Measurements from ENCODE around the gene ARSI.

ARSI gene

DNA sequence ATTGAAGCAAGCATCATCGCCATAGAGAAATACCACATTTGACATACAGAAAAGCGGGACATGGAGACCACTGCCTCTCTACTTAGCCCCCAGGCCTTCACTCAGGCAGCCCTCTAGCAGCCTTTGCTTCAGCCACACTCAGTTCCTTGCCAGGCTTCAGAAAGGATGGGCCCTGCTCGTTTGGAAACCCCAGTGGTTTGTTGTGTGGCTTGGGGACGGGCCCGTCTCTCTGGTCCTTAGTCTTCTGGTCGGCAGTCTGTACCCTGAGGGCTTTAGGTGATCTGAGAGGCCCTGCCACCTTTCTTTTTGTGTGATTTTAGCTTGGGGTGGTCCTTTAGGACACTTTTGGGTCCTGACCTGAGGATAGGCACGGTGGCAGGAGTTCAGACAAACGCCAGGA is 21.1 kb upstream of the ARSI start:
- Histone ChIP-seq H3K4me3 (ENCODE audit: low read length) (no peak overlapping the region), H3K27me3 (ENCODE audit: insufficient read depth, low read length) (no peaks in the 10 kb centered on the region), H3K27ac (ENCODE audit: low read length) (no peak overlapping the region), H3K4me1 (ENCODE audit: insufficient read depth, low read length) (peaks cover 1% of the 10 kb centered on the region), H3K9me3 (ENCODE audit: insufficient read depth, low read depth, low read length) (no peaks in the 10 kb centered on the region), H3K9ac (ENCODE audit: low read depth, low read length) (no peak overlapping the region), H3K36me3 (ENCODE audit: insufficient read depth, low read depth, low read length) (no peaks in the 10 kb centered on the region)

DNA sequence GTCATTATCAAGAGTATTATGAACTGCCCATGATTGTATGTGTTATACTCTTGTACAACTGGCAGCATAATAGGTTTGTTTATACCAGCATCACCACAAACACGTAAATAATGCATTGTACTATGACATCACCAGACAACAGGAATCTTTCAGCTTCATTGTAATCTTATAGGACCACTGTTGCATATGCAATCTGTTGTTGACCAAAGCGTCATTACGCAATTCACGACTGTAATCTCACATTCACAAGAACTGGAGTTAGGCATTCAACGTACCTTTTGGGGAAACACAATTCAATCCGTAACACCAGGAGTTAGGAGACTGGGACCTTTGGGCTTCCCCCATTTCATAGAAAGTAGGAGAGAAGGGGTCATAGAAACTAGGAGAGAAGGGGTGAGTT is 20.4 kb upstream of the ARSI start:
- no peaks in the 10 kb centered on the region for H3K9me3 ChIP-seq (ENCODE audit: insufficient read depth, low read depth, low read length)
- H3K27me3 ChIP-seq (ENCODE audit: insufficient read depth, low read length): no peaks in the 10 kb centered on the region
- no peak overlapping the region for H3K4me3 ChIP-seq (ENCODE audit: low read length)
- H3K9ac ChIP-seq (ENCODE audit: low read depth, low read length): no peak overlapping the region
- H3K36me3 ChIP-seq (ENCODE audit: insufficient read depth, low read depth, low read length): no peaks in the 10 kb centered on the region
- peaks cover 4% of the 10 kb centered on the region for H3K4me1 ChIP-seq (ENCODE audit: insufficient read depth, low read length)
- no peak overlapping the region for H3K27ac ChIP-seq (ENCODE audit: low read length)

DNA sequence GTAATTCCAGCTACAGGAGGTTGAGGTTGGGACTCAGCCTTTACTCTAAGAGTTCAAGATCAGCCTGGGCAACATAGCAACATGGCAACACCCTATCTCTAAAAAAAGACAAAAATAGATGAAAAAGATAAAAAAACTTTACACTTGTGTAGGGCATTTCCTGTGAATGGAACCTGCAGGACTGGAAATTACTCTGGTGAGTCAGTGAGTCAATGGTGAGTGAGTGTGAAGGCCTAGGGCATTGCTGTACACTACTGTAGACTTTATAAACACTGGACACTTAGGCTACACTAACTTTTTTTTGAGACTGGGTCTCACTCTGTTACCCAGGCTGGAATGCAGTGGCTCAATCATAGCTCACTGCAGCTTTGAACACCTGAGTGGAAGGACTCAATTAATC is 19.5 kb upstream of the ARSI start:
- no peak overlapping the region for H3K27ac ChIP-seq (ENCODE audit: low read length)

DNA sequence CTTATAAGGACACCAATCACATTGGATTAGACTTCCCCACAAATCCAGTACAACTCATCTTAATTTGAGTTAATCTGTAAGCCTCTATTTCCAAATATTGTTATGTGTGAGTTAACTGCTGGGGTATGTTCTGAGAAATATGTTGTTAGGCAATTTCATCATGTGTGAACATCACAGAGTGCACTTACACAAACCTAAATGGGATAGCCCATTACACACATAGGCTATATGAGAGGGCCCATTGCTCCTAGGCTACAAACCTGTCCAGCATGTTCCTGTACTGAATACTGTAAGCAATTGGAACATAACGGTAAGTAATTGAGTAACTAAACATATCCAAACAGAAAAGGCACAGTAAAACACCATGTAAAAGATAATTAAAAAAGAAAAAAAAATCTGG is 19.1 kb upstream of the ARSI start:
- no peak overlapping the region for H3K4me3 ChIP-seq (ENCODE audit: low read length)
- no peak overlapping the region for H3K9ac ChIP-seq (ENCODE audit: low read depth, low read length)
- H3K9me3 ChIP-seq (ENCODE audit: insufficient read depth, low read depth, low read length): no peaks in the 10 kb centered on the region
- peaks cover 7% of the 10 kb centered on the region for H3K4me1 ChIP-seq (ENCODE audit: insufficient read depth, low read length)
- H3K27ac ChIP-seq (ENCODE audit: low read length): no peak overlapping the region
- H3K27me3 ChIP-seq (ENCODE audit: insufficient read depth, low read length): no peaks in the 10 kb centered on the region
- H3K36me3 ChIP-seq (ENCODE audit: insufficient read depth, low read depth, low read length): no peaks in the 10 kb centered on the region

More for the DNA sequence above, 19.5 kb upstream of the ARSI start:
- no peak overlapping the region for H3K4me3 ChIP-seq (ENCODE audit: low read length)
- H3K36me3 ChIP-seq (ENCODE audit: insufficient read depth, low read depth, low read length): no peaks in the 10 kb centered on the region
- no peaks in the 10 kb centered on the region for H3K27me3 ChIP-seq (ENCODE audit: insufficient read depth, low read length)
- H3K4me1 ChIP-seq (ENCODE audit: insufficient read depth, low read length): peaks cover 7% of the 10 kb centered on the region
- H3K9ac ChIP-seq (ENCODE audit: low read depth, low read length): no peak overlapping the region
- no peaks in the 10 kb centered on the region for H3K9me3 ChIP-seq (ENCODE audit: insufficient read depth, low read depth, low read length)

DNA sequence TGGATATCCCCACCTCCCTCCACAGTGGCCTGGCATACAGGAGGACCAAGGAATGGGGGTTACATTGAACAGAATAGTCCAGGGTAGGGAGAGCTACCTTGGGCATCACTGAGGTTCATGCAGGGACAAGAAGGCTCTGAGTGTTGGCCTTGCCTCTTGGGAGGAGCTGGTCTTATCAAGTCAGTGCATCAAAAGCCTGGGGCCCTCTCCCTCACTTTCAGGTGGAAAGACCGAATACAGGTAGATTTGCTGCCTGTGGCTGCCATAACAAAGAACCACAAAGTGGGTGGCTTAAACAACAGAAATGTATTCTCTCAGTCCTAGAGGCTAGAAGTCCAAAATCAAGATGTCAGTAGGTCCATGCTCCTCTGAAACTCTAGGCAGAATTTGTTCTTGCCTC is 18.5 kb upstream of the ARSI start:
- Histone ChIP-seq H3K9me3 (ENCODE audit: insufficient read depth, low read depth, low read length) (no peaks in the 10 kb centered on the region), H3K27ac (ENCODE audit: low read length) (no peak overlapping the region), H3K9ac (ENCODE audit: low read depth, low read length) (no peak overlapping the region), H3K36me3 (ENCODE audit: insufficient read depth, low read depth, low read length) (no peaks in the 10 kb centered on the region), H3K27me3 (ENCODE audit: insufficient read depth, low read length) (no peaks in the 10 kb centered on the region), H3K4me1 (ENCODE audit: insufficient read depth, low read length) (peaks cover 7% of the 10 kb centered on the region), H3K4me3 (ENCODE audit: low read length) (no peak overlapping the region)

DNA sequence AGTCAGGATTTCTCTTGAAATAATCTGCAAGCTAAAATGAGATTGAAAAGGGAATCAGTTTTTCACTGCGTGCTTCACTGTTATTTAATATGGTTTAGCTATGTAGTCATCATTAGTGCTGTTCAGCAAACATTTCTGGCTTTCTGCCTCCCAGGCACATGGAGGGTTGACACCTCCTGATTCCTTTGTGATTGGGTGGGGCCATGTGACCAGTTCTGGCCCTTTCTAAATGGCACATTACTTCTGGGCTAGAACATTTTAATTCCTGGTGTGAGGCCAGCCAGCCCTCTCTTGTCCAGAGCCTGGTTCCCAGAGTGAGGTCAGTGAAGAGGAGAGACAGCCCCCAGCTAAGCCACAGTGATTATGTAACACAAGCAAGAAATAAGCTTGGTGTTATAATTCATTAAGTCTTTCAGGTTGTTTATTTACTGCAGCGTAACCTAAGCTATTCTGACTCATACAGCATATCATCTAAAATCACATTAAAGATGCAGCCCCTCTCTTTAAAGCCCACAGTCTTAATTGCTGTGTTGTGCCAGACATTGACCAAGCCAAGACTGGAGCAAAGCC is 17.4 kb upstream of the ARSI start:
- no peak overlapping the region for H3K27ac ChIP-seq (ENCODE audit: low read length)

DNA sequence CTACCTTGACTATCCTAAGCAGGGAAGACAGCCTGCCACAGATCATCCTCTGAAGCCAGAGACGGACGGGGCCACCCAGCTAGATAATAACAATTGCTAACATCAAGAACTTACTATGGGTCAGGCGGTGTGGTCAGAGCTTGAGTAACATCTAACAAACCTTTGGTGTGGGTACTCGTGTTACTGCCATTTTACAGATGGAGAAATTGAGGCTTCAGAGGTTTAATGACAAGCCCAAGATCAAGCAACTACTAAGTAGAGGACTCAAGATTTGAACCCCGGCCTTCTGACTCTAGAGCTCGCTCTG is 16.7 kb upstream of the ARSI start:
- no peak overlapping the region for H3K9ac ChIP-seq (ENCODE audit: low read depth, low read length)

More for the DNA sequence above, 17.4 kb upstream of the ARSI start:
- no peaks in the 10 kb centered on the region for H3K9me3 ChIP-seq (ENCODE audit: insufficient read depth, low read depth, low read length)
- no peaks in the 10 kb centered on the region for H3K36me3 ChIP-seq (ENCODE audit: insufficient read depth, low read depth, low read length)
- H3K27me3 ChIP-seq (ENCODE audit: insufficient read depth, low read length): no peaks in the 10 kb centered on the region
- no peak overlapping the region for H3K4me3 ChIP-seq (ENCODE audit: low read length)
- H3K4me1 ChIP-seq (ENCODE audit: insufficient read depth, low read length): peaks cover 7% of the 10 kb centered on the region
- H3K9ac ChIP-seq (ENCODE audit: low read depth, low read length): no peak overlapping the region

DNA sequence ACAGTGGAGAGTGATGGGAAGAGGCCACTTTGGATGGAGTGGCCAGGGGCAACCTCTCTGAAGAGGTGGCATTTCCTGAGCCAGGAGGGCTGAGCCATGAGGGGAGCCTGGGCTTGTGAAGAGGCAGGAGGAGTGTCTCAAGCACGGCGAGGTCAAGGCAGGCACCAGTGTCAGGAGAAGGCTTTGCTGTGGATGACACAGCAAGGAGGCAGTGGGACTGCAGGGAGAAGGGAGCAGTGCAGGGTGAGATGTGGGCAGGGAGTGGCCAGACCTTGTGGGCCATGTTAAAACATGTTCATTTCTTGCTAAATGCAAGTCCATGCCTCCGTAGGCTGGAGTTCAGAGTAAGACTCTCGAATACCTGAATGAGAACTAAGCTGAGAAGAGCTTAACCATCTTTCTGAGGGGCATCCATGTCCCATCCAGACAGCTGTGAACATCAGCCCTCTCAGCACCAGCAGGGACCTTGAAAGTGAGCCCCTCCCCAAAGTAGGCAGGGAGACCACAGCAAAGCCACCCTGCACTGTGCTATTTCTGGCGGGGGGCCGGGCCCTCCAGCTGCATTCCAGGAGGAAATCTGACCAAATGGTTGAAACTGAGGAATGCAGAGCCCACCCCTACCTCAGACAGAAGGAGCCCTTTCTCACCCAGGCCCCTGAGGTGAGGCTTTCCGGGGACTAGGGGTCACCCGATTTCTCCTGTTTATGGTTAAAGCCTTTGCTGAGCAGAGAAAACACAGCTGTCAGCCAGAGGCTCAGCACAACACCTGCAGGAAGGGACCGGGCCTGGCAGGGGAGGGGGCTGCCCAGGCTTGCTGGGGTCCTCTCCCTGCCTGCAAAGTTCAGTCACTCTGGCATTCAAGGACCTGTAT is 16.1 kb upstream of the ARSI start:
- Histone ChIP-seq H3K4me3 (ENCODE audit: low read length) (no peak overlapping the region), H3K9ac (ENCODE audit: low read depth, low read length) (no peak overlapping the region), H3K9me3 (ENCODE audit: insufficient read depth, low read depth, low read length) (no peaks in the 10 kb centered on the region), H3K27ac (ENCODE audit: low read length) (no peak overlapping the region), H3K4me1 (ENCODE audit: insufficient read depth, low read length) (peaks cover 7% of the 10 kb centered on the region), H3K27me3 (ENCODE audit: insufficient read depth, low read length) (no peaks in the 10 kb centered on the region), H3K36me3 (ENCODE audit: insufficient read depth, low read depth, low read length) (no peaks in the 10 kb centered on the region)

More for the DNA sequence above, 16.7 kb upstream of the ARSI start:
- Histone ChIP-seq H3K27ac (ENCODE audit: low read length) (no peak overlapping the region), H3K9me3 (ENCODE audit: insufficient read depth, low read depth, low read length) (no peaks in the 10 kb centered on the region), H3K36me3 (ENCODE audit: insufficient read depth, low read depth, low read length) (no peaks in the 10 kb centered on the region), H3K4me3 (ENCODE audit: low read length) (no peak overlapping the region), H3K27me3 (ENCODE audit: insufficient read depth, low read length) (no peaks in the 10 kb centered on the region), H3K4me1 (ENCODE audit: insufficient read depth, low read length) (peaks cover 7% of the 10 kb centered on the region)

DNA sequence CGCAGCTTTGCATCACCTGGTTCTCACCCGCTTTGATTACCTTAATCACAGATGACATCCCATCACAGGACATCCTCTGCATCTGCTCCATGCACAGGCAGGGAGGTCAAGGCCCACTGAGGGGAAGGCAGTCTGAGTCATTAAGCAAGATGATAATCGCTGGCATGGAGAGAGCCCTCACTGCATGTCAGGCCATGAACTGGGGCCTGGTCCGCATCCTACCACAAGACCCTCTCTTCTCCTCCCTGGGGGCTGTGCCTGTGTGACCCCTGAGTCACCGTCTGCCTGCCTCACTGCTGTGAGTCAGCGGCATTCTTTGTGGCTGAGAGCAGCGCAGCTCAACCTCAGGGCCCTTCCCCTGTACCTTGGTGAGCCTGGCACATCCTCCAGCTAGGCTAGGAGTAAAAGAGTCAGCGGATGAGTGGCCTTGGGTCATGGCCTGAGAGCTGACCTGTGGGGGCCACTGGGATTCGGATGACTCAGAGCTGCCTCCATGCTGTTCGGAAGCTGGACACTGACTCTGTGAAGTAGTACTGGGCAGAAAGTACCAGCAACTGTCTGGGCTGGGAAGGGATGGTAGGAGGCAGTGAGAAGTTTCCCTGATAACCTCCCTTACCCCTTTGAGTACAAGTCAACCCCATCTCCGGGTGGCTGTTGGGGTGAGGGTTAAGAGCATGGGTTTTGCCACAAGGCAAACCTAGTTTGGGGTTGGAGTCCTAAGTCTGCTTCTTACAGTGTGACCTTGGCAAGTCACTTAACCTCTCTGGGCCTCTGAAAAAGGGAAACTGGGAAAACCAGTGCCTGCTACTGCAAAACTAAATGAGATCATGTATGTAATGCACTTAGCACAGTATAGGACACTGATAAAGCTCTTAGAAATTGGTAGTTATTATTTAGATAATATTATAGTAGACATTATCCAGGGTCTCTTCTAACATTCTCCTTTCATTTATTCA is 14.6 kb upstream of the ARSI start:
- Histone ChIP-seq H3K27ac (ENCODE audit: low read length) (no peak overlapping the region), H3K36me3 (ENCODE audit: insufficient read depth, low read depth, low read length) (no peaks in the 10 kb centered on the region), H3K9ac (ENCODE audit: low read depth, low read length) (no peak overlapping the region), H3K27me3 (ENCODE audit: insufficient read depth, low read length) (no peaks in the 10 kb centered on the region), H3K9me3 (ENCODE audit: insufficient read depth, low read depth, low read length) (no peaks in the 10 kb centered on the region), H3K4me1 (ENCODE audit: insufficient read depth, low read length) (peaks cover 7% of the 10 kb centered on the region), H3K4me3 (ENCODE audit: low read length) (no peak overlapping the region)

DNA sequence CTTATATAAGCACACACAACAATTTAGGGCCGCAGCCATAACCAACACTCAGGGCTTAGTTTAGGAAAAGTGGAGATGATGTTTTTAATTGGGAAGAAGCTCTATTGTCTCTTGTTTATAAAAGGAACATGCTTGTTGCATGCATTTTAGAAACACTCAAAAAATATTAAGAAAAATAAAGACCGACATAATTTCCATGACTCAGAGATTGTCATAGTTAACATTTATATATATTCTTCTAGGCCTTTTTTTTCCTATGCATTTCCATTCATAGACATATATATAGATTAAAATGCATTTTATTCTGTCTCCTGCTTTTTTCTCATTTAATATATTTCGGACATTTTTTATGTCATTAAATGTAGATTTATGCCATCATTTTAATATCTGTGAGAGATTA is 13.6 kb upstream of the ARSI start:
- Histone ChIP-seq H3K27ac (ENCODE audit: low read length) (no peak overlapping the region), H3K27me3 (ENCODE audit: insufficient read depth, low read length) (no peaks in the 10 kb centered on the region), H3K9ac (ENCODE audit: low read depth, low read length) (no peak overlapping the region), H3K36me3 (ENCODE audit: insufficient read depth, low read depth, low read length) (no peaks in the 10 kb centered on the region), H3K9me3 (ENCODE audit: insufficient read depth, low read depth, low read length) (no peaks in the 10 kb centered on the region), H3K4me3 (ENCODE audit: low read length) (no peak overlapping the region), H3K4me1 (ENCODE audit: insufficient read depth, low read length) (peaks cover 7% of the 10 kb centered on the region)

DNA sequence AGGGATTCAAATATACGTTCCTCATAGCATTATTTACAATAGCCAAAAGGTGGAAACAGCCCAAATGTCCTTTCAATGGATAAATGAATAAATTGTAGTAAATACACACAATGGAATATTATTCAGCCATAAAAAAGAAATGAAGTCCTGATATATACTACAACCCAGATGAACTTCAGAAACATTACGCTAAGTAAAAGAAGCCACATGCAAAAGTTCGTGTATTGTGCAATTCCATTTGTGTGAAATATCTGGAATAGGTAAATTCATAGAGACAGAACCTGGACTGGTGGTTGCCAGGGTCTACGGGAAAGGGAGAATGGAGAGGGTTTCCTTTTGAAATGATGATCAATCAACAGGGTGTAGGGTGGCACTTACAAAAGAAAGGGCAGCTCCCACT is 12.5 kb upstream of the ARSI start:
- Histone ChIP-seq H3K9ac (ENCODE audit: low read depth, low read length) (no peak overlapping the region), H3K4me1 (ENCODE audit: insufficient read depth, low read length) (peaks cover 7% of the 10 kb centered on the region), H3K36me3 (ENCODE audit: insufficient read depth, low read depth, low read length) (no peaks in the 10 kb centered on the region), H3K9me3 (ENCODE audit: insufficient read depth, low read depth, low read length) (no peaks in the 10 kb centered on the region), H3K4me3 (ENCODE audit: low read length) (no peak overlapping the region), H3K27me3 (ENCODE audit: insufficient read depth, low read length) (no peaks in the 10 kb centered on the region), H3K27ac (ENCODE audit: low read length) (no peak overlapping the region)
